HPDE6-E6E7 (cell line): ENCODE data around the gene GDAP1L1.
"Not testable (repeated sequence)": the region's sequence is repeated elsewhere in the genome, so short reads cannot be mapped to it uniquely, and the experiment has no call there.

Source experiments
- DNase-seq: peaks from one replicate; pipeline ENCODE4 v3.0.0; 2011; ENCODE audit warnings: missing footprints; ENCODE audit errors: extremely low spot score

The GDAP1L1 gene

GRCh38 chr20:44302026-44302669, 55.0 kb downstream of the GDAP1L1 start:
- no peak for DNase-seq

GRCh38 chr20:44302736-44303135, 55.6 kb downstream of the GDAP1L1 start:
- DNase-seq = no peak

DNA sequence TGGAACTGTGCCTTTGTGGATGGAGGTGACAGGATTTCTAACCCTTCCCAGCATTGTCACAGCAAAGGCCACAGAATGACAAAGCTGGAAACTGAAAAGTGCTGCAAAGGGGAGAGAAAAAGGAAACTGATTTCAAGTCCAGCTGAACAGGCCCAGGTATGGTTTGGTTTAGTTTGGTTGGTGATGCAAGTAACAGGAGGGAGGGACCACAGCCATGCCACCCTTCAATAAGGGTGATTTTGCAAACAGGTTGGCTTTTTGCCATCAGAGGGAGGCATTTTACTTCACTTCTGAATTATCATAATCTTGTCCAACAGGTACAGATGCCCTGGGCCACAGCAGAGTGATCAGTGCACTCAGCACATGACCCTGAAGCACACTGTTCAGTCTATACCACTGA, 57.3 kb downstream of the GDAP1L1 start:
- no peak for DNase-seq

GRCh38 chr20:44306927-44307326, 59.8 kb downstream of the GDAP1L1 start:
- no peak for DNase-seq

GRCh38 chr20:44309763-44310663, 62.9 kb downstream of the GDAP1L1 start:
- DNase-seq = no peak

GRCh38 chr20:44310664-44311639, 63.8 kb downstream of the GDAP1L1 start, which contains the start of gene FITM2:
Gene FITM2 (minus strand): TSS chr20:44311202. CDS start chr20:44311148, 54 bp downstream.
- DNase-seq = peak; percentile 100

DNA sequence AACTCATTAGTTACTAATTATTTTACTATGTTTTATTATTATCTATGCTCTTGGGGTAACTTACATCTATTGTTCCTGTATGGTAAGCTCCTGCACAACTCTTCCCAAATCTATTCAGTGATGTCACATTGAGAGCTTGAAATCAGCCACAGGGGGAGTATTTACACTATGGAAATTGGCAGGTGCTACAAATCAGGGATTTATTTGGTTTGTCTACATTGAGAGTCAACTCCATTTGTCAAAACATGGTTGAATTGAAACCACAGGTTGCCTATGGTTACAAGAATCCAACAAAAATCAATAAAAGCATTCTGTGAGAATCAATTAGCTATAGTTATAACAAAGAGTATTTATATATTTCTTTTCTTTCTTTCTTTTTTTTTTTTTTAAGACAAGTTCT, 67.8 kb downstream of the GDAP1L1 start:
- no peak for DNase-seq

DNA sequence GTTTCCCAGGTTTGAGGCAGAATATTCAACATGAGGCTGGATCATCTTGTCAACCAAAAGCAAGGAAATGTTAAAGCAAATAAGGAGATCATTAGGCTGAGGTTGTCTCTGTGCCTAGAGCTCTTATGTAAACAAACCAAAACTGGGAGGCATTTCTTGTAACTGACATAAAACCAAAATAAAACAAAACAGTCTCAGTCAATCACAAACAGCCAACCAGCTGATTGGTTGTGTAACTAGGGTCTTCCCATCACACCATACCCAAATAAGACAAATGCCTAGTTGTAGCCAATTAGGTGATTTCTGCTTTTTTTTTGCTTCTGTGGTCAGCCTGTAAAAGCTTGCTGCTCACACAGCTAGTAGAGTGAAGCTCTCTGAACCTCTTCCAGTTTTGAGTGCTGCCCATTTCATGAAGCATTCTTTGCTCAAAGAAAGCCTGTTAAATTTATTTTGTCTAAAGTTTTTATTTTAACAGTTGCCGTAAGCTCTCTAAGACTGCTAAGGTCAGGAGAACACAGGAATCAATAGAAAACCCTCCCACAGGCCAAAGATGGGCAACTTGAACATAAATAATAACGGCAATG, 72.8 kb downstream of the GDAP1L1 start:
- no peak for DNase-seq

DNA sequence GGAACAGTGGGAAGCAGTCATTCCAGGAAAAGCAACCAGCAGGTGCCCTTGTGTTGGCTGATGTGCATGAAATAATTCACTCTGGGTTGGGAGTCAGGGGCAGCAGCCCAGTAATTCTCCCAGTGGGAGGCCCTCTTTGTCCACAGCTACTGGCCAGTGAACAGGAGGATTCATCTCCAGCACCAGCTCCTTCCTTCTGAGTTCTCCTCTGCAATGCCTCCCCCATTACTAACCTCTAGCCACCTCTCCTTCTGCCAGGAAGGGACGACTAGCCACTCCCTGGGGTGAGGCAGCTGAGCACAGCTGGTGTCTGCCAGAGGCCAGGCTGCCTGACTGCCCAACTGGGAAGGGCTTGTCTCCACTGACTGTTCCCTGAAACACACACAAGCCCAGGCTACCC, 77.2 kb downstream of the GDAP1L1 start:
- no peak for DNase-seq

DNA sequence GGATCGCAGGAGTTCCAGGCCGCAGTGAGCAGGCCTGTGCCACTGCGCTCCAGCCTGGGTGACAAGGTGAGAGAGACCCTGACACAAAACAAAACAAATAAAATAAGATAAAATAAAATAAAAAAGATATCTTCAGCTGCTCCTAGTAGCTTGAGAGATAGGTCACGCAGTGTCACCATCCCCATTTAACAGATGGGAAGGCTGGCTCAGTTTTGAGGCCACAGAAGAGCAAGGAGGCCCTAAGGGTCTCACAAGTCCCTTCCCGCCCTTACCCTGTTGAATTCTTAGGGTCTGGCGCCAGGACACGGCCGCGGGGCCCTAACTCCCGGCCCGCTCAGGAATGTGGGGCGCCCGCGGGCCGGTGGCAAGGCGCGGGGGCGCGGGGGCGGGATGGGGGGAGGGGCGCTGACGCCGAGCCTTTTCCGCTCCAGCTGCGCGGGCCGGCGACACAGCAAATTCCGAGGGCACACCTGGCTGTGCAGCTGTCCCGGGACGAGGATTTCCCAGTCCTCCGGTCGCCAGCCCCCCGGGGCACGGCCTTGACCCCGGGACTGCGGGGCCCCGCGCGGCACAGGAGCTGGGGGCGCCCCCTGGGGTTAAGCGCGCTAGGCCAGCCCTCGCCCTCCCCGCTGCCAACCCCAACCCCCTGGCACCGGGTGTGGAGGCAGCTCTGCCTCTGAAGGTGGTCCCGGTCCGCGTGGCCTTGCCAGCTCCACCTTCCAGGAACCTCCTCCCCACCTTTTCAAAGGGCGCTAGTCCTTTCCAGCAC, 79.5 kb downstream of the GDAP1L1 start:
- no peak for DNase-seq

- DNase-seq = not testable (repeated sequence)
These were observed 80.6 kb downstream of the GDAP1L1 start for GRCh38 chr20:44327748-44328147.

DNA sequence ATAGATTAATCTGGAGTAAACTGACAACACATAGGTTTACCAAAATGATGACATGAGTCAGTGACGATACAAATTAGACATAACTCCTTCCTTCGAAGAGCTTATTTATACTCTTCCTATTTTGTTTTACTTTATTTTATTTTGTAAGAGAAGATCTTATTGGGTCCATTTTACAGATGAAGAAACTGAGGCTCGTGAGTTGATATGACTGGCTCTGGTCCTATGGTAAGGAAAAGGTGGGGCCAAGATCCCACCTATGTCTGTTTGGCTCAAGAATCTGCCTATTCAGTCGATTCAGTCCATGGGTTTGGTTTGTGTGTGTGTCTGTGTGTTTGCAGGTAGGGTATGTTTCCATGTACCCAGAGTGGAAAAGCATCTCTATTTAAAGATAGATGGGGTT, 81.3 kb downstream of the GDAP1L1 start:
- no peak for DNase-seq
